GM19043 (cell line): ENCODE data around the gene ZNF384.

ENCODE experiments used
- ATAC-seq: cut with Tn5 transposase; IDR thresholded peaks from one replicate; pipeline ENCODE4 v1.9.1; 2021; ENCODE audit warnings: low read depth; ENCODE audit not compliant: unreplicated experiment

Gene ZNF384

DNA sequence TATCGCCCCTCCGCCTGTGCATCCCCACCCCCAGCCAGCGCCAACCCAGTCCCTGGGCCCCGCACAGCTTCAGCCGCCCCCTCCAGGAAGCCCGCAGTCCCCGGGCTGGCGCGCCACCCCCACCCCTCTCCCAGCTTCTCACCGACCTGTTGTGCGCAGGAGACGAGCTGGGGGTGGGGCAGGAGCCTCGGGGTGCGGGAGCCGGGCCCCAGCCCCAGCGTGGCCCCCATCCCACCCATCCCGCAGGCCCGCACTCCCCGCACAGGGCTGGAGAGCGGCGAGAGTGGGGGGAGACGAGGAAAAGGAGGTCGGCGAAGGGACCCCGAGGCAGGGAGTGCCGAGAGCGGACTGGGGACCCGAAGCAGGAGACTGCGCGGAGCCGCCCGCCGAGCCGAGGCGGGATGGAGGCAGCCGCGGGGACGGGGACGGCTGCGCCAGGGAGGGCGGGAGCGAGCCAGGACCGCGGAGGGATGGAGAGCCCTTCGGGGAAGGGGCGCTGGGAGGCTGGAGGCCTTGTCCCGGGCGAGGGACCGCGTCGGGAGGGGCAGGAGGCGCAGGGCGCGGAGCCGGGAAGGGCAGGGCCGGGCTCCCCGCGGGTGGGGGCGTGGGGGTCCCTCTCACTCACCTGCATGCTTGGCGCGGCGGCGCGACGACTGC, 10.9 kb upstream of the ZNF384 start:
- ATAC-seq = no peak

- no peak for ATAC-seq
Measured at GRCh38 chr12:6699259-6699988, 10.2 kb upstream of the ZNF384 start.

DNA sequence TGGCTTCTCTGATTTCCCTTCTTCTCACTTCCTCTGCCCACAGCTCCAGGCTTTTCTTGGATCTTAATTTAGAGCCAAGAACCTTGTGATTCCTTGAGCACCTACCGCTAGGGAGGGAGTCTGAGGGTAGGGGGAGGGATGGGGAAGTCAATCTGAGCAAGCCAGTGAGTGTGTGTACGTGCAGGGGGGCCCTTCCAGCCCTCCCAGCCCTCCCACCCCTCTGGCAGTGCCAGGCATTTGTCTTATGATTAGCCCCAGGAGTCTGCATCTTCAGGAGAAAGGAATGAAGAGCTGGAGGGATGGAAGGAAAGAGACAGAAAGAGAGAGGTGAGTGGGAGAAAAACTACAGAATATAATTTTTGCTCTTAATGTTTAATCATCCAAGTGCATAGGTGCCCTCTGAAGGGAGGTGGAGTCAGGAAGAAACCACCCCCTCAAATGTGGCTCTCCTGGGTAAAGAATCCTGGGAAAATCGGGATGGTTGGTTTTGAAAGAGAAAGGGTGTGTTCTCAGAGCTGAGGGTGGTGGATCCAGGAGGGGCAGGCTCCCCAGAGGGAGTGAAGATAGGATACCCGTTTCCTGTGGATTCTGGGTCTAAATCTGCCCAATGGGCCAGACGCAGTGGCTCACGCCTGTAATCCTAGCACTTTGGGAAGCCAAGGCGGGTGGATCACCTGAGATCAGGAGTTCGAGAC, 9.3 kb upstream of the ZNF384 start:
- ATAC-seq = no peak

GRCh38 chr12:6697584-6698351, 8.6 kb upstream of the ZNF384 start:
- ATAC-seq = no peak

- no peak for ATAC-seq
Measured at GRCh38 chr12:6696690-6697583, 7.8 kb upstream of the ZNF384 start.

DNA sequence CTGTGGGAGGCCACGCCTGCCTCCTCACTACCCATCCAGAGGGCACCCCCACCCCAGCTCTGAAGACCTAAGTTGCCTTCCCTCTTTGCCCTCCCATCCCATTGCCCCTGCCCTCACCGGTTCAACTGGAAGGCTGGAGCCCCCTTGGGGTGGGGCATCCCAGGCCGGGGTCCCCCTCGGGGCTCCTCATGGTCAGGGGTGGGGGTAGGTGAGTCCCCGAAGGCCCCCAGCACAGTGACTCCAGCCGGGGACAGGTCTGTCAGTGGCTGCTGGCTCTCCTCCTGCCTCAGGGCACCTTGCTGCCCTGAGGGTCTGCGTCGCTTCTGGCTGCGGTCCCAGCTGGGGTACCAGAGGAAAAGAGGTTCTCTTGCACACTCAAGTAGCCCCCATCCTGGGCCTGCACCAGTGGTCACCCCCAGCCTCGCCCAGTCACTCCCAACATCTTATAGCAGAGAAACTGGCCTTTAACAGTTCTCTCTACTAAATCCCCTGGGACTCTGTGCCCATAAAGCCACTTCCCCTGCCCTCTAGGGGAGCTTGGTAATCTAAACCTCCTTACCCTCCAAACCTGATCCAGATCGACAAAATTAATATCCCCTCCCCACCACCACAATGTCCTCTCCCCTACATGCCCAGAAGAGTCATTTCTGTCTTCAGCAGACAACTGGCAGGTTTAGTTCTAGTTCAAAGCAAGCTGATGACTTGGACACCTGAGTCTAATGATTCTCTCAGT, 6.3 kb upstream of the ZNF384 start:
- no peak for ATAC-seq

DNA sequence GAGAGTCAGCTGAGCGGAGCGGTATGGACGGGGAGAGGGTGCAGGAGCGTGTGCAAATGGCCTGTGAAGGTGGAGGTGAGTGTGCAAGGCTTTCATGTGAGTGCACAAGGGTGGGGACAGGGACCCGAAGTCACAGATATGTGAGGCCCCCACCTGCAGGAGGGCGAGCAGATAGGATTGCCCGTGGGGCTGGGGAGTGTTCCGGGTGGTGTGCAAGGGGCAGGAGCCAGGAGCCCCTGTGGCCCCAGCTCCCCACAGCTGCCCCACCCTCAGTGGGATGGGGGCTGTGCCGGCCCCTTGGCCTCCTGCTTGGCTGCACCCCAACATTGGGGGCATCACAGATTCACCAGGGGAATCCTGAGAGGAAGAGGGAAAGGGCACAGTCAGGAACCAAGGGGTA, 5.5 kb upstream of the ZNF384 start:
- ATAC-seq = no peak

DNA sequence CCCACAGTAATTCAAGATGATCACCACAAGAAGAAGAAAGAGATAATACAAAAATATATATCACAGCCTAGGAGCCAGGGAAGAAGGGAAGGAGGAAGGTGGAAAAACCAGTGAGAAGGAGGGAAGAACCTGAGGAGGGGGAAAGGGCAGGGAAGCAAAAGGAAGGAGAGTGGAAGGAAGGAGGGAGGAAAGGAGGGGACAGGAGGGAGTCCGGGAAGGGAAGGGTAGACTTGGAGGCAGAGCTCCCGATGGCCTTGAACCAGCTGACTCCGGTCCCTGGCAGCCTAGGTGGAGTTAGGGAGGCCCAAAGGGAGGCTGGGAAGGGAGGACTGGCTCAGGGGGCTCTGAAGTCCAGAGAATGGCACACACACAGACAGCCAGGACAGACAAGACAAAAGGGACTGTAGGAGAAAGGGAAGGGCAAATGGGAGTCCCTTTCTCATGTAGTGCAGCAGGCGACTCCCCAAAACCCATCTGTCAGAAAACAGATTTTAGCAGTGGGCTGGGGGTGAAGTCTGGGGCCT, 4.7 kb upstream of the ZNF384 start:
- ATAC-seq = no peak

DNA sequence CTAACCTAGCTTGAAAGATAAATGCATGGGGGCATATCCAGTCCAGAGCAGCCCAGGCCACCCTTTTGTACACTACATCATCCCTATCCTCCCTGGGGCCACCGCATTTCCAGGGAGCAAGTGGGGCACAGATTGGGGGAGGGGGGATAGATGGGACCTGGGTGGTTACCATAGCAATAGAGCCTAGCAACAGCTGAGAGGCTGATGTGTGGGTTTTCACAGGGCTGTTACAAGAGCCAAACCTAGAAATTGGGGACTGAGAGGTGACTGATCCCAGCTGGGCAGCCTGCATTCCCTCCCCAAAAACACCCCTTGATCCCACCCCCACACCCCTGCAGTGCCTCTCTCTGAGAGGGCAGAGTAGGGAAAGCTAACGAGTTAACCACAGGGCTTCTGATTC, 3.7 kb upstream of the ZNF384 start:
- ATAC-seq = no peak

GRCh38 chr12:6691473-6691872, 2.3 kb upstream of the ZNF384 start:
- ATAC-seq = no peak

DNA sequence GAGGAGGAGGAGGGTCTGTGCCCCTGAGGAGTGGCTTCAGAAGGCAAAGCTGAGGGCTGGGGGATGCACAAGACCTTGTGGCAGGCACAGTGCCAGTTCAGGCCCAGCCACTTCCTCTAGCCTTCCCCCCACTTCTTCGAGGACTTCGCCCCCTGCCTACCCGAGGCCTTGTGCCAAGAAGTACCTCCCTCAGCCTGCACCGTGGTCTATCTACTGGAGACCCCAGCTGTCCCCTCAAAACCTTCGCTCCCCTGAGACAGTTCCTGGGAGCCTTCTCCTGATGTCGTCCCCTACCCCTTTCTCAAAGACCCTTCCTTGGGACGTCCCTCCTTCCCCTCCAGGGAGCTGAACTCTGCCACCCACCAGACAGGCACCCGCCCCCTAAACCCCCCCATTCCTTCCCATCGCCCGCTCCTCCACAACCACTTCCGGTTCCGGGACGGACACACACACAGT, 604 bp downstream of the ZNF384 start:
- no peak for ATAC-seq

DNA sequence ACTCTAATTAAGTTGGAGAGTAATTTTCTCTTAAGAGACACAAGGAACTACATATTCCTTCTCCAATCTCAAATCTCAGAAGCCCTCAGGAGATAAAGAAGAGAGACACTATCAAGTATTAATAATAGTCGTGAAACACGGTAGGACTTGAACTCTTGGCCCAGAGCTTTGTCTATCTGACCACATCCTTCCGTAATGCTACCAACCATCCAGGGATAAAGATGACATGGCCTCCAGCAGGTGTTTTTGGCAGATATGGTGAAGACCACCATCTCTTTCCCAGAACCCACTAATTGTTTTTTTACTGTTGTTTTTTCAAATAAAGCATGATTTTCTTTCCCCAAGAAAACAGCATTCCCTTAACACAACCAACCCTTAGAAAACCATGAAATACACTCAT, 3.4 kb downstream of the ZNF384 start:
- no peak for ATAC-seq

DNA sequence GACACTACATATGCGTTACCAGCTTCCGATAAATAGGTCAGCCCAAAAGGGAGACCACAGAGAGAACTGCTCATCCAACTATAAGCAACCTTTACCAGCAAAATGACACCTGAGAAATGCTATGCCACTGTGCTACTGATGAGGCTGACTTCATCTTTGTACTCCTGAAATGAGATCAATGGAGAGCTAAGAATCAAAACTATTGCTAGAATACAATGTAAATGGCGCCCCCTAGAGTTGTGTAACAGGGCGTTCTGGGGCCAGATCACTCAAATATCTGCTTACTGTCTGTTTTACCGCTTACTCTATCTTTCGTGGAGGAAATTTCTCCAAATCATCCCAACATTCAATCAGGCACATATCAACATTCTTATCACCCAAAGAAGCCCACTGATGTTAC, 4.6 kb downstream of the ZNF384 start:
- no peak for ATAC-seq

GRCh38 chr12:6676962-6677361, 12.2 kb downstream of the ZNF384 start:
- no peak for ATAC-seq

- ATAC-seq = no peak
Measured at GRCh38 chr12:6672143-6672542, 17.0 kb downstream of the ZNF384 start.

- ATAC-seq = no peak
Measured at GRCh38 chr12:6667559-6668210, 21.5 kb downstream of the ZNF384 start.

DNA sequence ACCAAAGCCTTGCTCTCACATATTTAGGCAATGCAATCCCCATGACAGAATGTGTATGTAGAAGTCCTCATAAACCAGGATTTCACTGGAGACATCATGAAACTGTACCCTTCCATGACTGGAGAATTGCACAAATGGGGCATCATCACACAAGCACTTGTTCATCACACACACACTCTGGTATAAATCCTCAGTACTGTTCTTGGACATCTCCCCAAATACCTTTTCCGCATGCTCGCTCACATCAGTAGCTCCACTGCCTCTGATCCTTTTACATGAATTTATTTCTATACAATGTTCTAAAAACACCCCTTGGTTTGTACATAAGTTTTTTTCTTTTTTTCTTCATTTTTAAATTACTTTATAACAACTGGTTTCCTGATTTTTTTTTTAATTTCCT, 23.0 kb downstream of the ZNF384 start:
- ATAC-seq = no peak

DNA sequence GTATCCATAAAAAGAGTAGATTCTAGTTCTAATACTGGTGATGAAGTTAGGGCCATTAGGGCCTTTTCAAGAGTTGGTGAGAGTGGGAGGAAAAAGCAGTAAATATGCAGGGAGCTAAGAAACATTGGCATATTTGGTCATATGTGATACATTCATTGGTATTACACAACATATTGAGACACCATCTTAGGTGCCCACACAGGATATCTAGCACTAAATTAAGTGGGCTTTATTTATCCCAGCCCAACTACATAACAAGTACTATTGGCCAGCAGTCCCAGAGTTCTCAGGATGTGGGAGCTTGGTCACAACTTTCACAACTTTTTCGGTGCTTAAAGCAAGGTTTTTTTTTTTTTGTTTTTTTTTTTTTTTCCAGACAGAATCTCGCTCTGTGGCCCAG, 24.3 kb downstream of the ZNF384 start:
- no peak for ATAC-seq
